ENCODE data around the gene HDAC10. TPM values are rescaled to one million over a fixed set of nuclear protein-coding genes. Genes with fewer than 3 reads are reported as not detected.

Gene HDAC10
- total RNA-seq, 1 donor from 2014 or later: 14.5 TPM

DNA sequence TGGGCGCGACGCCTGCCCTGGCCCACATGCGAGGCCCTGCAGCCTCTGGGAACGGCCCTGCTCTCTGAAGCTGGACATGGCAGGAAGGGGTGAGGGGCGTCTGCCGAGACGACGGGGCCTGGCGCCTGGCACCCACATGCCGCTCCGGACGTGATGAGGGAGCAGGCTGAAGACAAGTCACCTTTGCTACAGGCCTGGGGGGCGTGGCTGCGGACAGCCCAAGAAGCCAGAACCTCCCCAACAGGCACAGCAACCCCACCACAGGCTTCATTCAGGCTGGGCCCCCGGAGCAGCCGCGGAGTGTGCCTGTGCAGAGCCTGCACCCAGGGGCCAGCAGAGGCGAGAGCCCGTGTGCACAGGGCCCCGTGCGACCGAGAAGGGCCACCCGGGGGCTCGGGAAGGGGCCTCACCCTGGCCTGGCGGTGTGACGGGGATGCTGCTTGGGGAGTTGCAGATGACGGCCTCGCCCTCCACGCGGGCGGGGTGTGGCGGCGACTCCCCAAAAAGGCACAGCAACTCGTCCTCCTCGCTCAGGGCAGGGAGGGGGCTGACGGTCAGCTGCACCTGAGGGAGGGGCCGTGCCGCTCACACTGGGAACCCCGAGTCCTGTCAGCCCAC is 35.7 kb upstream of the HDAC10 start:
- DNase-seq (ENCODE audit: missing footprints) (no peak), ATAC-seq (no peak)
- intact Hi-C loops (cut with DNase I): no loop called here

- ATAC-seq (no peak), DNase-seq (ENCODE audit: missing footprints) (no peak)
- intact Hi-C loops (cut with DNase I): no loop called here
These were observed 35.2 kb upstream of the HDAC10 start for GRCh38 chr22:50286275-50286674.

GRCh38 chr22:50285568-50286229 is 34.6 kb upstream of the HDAC10 start:
- ATAC-seq: no peak
- intact Hi-C loops (cut with DNase I): no loop called here
- no peak for DNase-seq (ENCODE audit: missing footprints)

DNA sequence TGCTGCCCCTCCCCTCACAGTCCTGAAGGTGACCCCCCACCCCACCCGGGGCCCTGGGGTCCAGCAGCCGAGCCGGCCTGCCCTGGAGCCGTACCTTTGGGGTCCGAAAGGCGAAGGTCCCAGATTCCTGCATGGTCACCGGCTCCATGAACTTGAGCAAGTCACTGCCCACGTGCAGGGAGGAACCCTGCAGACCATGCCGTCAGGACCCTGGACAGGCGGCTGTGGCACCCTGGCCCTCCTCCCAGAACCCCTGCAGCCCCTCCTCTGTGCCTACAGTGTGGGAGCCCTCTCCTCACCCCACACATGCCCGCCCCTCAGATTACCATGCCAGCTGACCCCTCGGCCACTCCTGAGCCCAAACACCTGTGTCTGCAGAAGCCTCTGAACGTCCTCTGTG is 33.4 kb upstream of the HDAC10 start:
- ATAC-seq (no peak), DNase-seq (ENCODE audit: missing footprints) (no peak)
- intact Hi-C loops (cut with DNase I): no loop called here

DNA sequence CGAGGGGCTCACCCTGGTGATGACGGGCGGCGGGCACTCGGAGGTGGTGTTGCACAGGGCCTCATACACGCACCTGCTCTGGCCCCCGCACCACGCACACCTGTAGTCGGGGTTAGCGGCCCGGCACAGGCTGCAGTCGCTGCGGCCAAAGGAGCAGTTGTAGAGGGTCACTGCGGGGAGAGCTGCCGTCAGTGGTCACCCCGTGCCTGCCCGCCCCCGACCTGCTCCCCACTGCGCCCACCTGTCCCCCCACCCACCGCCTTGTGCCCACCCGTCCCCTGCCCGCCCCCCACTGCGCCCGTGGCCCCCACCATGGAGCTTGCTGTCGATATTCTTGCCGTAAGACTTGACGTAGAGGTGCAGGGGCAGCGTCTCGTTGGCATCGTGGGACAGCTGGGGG is 32.8 kb upstream of the HDAC10 start:
- DNase-seq (ENCODE audit: missing footprints): no peak
- no peak for ATAC-seq
- intact Hi-C loops (cut with DNase I): no loop called here

DNA sequence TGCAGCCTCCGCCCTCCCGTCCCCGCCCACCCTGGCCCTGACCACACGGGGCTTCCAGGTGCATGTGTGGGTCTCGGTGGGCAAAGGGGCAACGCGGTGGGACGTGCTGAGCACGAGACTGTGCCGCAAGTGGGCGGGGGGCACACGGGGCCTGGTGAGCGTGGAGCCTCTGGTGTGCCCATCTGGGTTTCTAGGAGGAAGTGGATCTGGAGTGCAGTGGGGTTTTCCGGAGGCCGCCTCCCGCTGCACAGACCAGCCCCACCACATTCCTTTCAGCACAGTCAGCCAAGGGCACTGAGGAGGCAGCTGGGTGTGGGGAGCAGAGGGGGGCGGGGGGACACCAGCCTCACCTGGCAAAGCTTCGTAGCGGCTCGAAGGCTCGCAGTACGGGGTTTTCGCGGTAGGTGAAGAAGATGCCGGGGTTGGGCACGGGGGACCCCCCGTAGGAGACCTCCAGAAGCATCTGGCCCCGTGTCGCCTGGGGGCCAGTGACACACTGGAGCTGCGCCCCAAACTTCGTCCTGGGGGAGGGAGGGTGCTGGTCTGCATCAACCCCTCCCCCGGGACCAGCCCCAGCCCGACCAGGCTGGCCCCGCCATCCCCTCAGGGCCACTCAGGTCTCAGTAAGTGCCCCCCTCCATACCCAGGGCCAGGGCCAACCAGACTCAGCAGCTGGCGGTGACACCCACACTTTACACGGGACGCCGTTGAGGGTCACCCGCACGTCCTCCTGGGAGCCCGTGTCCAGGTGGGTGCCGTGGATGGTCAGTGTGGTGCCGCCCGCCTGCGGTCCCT is 31.5 kb upstream of the HDAC10 start:
- intact Hi-C loops (cut with DNase I): no loop called here
- DNase-seq (ENCODE audit: missing footprints) (no peak), ATAC-seq (peak; percentile 27)

DNA sequence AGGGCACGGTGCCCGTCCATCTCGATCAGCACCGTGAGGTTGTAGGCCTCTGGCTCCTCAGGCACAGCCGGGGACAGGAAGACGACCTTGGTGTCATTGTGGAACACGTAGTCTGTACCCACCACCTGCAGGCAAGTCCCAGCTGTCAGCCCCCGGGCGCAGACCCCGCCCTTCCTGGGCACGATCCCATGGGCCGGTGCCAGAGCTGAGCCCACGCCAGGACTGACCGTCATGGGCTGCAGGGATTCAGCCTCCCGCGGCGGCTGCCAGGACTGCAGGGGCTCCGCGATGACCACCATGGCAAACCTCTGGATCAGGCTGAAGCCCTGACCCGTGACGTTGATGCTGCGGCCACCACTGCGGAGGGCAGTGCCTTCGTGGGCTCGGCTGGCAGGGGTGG is 30.9 kb upstream of the HDAC10 start:
- intact Hi-C loops (cut with DNase I): no loop called here
- no peak for DNase-seq (ENCODE audit: missing footprints)

GRCh38 chr22:50281384-50281760 is 30.3 kb upstream of the HDAC10 start:
- intact Hi-C loops (cut with DNase I): no loop called here
- ATAC-seq (no peak), DNase-seq (ENCODE audit: missing footprints) (no peak)

More for the DNA sequence above, 30.9 kb upstream of the HDAC10 start:
- peak; percentile 72 for ATAC-seq

- intact Hi-C loops (cut with DNase I): no loop called here
- no peak for ATAC-seq
- no peak for DNase-seq (ENCODE audit: missing footprints)
These were observed 29.8 kb upstream of the HDAC10 start for GRCh38 chr22:50280708-50281383.

DNA sequence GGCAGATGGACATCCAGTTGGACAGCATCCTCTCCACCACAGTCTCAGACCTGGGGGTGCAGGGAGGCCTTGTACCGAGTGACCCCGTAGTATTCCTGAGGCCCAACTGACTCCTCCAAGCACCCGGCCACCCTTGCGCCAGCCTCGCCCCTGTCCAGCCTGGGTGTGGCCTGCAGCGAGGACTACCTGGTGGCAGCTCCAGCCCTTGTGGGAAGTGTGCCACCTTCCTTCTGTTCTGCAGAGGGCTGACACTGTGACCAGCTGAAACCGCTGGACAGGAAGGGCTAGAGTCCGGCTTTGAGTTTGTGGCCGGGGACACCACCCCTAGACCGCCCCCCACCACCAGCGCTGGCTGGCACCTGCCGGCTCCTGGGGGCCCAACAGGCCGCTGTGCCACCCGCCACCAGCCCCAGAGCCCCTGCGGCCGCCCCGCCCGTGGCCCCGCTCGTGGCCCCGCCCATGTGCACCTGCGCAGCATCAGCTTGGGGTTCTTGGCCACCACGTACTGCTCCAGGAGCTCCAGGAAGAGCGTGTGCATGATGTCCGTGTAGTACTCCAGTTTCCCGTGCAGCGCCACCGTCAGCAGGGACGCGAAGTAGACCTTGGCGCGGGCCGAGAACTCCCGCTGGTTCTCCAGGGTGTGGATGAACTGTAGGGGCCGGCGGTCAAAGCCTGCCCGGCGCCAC is 29.1 kb upstream of the HDAC10 start:
- no peak for ATAC-seq
- intact Hi-C loops (cut with DNase I): no loop called here
- no peak for DNase-seq (ENCODE audit: missing footprints)

DNA sequence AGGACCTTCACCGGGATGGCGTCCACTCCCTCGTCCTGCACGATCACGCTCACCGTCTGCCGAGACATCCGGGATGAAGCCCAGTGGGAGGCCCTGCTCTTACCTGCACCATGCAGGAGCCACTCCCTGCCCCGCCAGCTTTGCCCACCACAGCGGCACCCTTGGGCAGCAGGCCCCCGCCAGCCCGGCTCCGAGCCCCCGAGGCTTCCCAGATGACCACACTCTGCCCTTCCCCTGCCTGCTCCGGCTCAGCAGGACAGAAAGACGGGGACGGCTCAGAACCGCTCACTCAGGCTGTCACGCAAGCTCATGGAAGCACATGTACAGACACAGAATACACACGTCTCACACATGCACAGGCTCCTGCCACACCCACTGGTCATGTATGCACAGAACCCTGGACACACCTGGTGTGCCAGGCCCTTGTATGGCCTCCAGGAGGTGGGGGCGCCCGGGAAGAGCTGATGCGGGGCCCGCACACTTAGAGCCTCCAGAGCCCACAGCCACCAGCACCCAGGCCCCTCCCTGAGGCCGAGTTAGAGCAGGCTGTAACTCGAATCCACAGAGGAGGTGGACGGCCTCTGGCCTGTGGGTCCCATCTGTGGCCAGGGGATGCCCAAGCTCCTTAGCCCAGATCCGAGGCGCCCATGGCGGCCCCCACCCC is 28.0 kb upstream of the HDAC10 start:
- DNase-seq (ENCODE audit: missing footprints): no peak
- no peak for ATAC-seq
- intact Hi-C loops (cut with DNase I): no loop called here

DNA sequence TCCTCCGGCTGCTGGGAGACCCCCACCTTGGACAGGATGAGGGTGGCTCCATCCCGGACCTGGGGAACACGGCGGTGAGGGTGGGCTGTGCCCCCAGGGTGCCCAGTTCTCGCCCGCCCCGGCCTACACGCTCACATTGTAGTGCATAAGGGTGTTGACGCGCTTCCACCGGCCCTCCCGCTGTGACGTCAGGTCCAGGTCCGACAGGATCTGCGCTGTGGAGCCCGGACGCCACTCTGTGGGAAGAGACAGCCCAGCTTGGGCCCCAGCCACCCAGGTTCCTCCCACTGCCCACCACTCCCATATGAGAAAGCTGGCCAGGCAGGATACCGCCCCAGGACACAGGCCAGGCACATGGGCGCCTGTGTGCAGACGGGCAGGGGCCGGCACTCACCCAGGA is 27.4 kb upstream of the HDAC10 start:
- intact Hi-C loops (cut with DNase I): no loop called here
- no peak for DNase-seq (ENCODE audit: missing footprints)
- no peak for ATAC-seq

- no peak for ATAC-seq
- DNase-seq (ENCODE audit: missing footprints): no peak
- intact Hi-C loops (cut with DNase I): no loop called here
These were observed 26.7 kb upstream of the HDAC10 start for GRCh38 chr22:50277761-50278160.

DNA sequence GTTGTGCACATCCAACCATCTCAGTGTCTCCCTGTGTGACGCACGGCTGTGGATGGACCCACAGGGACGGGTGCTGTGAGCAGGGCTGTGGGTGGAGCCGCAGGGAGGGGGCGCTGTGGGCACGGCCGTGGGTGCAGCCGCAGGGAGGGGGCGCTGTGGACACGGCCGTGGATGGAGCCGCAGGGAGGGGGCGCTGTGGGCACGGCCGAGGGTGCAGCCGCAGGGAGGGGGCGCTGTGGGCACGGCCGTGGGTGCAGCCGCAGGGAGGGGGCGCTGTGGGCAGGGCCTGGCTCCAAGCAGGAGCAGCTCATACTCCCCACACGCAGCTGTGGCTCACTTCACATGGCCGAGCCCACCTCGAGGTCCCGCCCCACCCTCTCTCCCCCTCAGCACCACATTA is 25.1 kb upstream of the HDAC10 start:
- DNase-seq (ENCODE audit: missing footprints) (peak; percentile 85), ATAC-seq (peak; percentile 82)
- intact Hi-C loops (cut with DNase I): loop anchor here (1.0 kb wide), 2 partner anchors 51 to 66 kb away; partner anchors contain the start of gene DENND6B

GRCh38 chr22:50275181-50276055 is 24.4 kb upstream of the HDAC10 start:
- no peak for ATAC-seq
- no peak for DNase-seq (ENCODE audit: missing footprints)
- intact Hi-C loops (cut with DNase I): loop anchor here (1.0 kb wide), 2 partner anchors 52 to 67 kb away; partner anchors contain the start of gene DENND6B

GRCh38 chr22:50274771-50275170 is 23.7 kb upstream of the HDAC10 start:
- DNase-seq (ENCODE audit: missing footprints): no peak
- no peak for ATAC-seq
- intact Hi-C loops (cut with DNase I): loop anchor here (5.0 kb wide), 1 partner anchor 33 kb away; the partner anchor contains the start of gene PLXNB2

DNA sequence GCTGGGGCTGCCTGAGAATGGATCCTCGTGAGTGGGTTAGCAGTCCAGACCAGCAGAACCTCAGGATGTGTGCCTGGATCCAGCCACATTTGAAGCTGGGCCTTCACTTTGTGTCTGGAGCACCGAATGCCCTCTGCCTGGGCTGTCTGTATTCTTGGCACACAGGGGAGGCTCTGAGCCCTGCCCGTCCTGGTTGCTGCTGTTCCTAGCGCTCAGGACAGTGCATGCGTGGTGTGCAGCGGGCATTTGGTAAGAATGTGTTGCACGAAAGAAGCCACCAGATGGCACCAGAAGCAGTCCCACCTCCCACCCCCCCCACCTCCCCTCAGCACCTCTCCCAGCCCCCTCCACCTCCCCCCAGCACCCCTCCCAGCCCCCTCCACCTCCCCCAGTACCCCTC is 23.2 kb upstream of the HDAC10 start:
- DNase-seq (ENCODE audit: missing footprints) (no peak), ATAC-seq (peak; percentile 42)
- intact Hi-C loops (cut with DNase I): loop anchor here (5.0 kb wide), 1 partner anchor 33 kb away; the partner anchor contains the start of gene PLXNB2

All from Right ventricle myocardium inferior (tissue), 1 donor.